Islet precursor cell (in vitro differentiated cells): ENCODE results near the gene ST3GAL2.

Experiments used
- DNase-seq: peaks from one replicate; pipeline ENCODE4 v3.0.0-alpha.2; 2018

ST3GAL2 gene

DNA sequence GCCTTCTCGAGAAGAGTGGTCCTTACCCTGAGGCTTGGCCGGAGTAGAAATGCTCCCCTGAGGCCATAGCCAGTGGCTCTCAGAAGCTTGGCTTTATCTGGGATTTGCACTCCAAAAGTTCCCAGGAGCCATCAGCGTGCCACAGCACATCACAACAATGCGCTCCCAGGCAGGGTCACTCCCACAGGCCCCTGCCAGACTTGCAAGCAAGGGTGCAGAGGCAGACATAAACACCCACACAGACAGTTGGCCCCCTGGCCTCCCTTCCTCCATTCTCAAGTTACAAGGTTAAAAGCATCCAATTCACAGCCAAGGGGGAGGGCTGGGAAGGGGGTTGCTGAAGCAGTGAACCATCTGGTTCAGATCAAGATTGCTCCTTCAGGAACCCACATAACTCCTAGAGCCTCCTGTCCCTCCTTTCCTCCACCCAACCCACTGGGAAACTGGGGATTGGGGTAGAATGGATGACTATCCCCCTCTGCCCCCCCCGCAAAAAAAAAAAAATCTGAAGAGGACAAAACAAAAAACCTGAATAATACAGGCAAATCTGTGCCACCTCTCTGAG, 1.8 kb downstream of the ST3GAL2 start:
- DNase-seq, result peak; percentile 99

GRCh38 chr16:70434484-70435260, 4.2 kb downstream of the ST3GAL2 start:
- DNase-seq, result no peak

DNA sequence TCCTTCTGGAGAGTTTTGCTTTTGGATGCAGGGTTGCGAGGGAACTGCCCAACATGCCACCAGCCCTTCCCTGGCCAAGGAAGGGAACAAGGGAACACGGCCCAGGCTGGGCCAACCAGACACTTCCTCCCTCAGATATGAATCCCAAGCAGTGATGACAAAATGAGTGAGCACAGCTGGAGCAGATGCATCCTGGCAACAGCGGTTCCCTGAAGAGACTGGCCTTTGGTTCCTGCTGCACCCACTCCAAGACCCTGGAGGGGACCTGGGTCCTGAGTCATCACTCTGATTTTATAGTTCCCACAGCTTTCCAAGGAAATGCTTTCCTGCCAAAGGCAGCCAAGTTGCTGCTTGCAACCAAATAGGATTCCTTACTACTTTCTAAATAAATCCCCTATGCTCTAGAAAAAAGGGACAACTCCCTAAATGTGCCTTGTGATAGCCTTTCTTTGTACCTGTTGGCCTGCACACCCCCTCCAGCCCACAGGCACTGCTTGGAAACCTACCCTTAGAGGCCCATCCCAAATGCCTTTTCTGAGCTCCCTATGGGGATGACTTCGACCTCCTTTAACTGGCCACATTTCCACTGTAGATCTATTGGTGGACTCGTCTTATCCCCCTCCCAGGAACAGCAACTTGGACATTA, 5.3 kb downstream of the ST3GAL2 start:
- DNase-seq, result peak; percentile 72

GRCh38 chr16:70432723-70433457, 6.0 kb downstream of the ST3GAL2 start:
- DNase-seq, result peak; percentile 64

DNA sequence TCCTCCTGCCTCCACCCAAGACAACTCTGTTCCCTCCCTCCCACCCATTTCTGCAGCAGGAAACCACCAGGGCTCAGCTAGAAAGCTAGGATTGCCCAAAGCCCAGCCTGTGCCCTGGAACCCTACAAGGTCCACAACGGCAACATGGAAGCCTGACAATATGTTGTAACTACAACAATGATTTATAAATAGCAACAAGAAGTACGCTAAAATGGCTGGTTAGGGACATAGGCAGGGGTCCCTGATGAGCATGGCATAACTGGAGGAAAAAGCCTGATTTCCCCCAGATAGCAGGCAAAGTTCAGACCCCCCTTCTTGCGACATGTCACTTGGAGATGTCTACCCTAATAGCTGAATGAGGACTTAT, 6.6 kb downstream of the ST3GAL2 start:
- DNase-seq, result no peak

GRCh38 chr16:70430667-70431536, 8.0 kb downstream of the ST3GAL2 start:
- DNase-seq, result peak; percentile 70

DNA sequence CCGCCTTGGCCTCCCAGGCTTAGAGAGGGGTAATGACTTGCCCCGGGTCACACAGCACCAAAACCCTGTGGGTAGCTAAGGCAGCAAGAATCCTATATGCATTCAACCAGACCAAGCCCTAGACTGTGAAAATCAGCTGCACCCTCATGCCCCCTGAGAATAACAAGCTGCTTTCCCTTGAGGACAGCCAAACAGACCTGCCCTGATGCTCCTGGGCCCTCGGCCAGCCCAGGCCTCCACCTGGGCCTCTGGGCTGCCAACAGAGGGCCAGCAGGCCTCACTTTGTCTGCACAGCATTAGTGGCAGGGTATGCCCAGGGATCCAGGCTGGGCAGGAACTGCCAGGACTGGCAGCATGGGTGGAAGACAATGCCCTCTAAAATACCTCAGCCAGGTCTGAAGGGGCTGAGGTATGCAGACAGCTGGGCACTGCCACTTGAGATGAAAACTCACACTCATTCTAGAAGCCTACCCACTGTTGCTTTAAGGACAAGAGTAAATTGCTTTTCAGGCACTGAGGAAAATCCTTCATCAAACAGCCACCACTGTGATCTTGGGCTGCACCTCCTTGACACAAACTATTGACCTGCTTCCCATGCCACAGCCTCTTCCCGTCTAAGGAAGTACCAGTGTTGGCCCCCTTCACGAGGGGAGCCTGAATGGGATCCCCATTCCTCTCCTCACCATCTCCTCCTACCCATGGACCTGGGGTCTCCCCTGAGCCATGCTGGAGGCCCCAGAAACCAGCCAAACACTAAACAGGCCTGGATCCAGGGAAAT, 8.8 kb downstream of the ST3GAL2 start:
- no peak for DNase-seq

DNA sequence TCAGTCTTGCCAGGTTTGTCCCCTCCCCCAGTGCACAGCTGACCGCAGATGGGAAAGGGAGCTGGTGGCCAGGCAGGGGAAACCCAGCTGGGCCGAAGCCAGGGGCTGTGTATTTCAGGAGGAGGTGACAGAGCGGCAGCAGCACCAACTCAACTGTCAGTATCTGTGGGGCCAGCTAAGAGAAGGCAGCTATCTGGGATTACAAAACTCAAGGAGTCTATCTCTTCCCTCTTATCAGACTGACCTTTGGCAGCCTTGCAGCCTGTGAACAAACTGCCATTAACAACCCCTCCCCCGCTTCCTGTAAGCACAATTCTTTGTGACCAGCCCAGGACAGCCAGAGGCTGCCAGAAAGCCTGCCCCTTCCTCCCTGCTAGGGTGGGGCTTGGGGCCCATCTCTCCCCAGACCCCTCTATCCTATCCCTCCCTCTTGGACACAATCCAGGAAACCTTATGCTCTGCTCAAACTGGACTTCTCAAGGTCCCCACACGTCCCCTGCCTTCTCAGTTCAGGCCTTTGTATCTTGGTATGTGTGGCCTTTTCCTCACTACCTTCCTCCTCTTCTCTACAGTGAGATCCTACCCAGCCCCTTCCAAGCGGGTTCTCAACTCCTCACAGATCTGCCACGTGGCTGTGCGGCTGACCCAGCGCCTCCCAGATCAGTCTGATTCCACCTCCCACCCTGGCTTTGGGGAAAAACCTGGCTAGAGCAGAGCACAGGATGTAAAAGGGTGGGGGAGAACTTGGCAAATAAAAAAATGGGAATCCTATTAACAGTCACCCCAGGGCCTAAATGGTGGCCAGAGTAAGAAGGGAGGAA, 10.5 kb downstream of the ST3GAL2 start:
- peak; percentile 96 for DNase-seq

DNA sequence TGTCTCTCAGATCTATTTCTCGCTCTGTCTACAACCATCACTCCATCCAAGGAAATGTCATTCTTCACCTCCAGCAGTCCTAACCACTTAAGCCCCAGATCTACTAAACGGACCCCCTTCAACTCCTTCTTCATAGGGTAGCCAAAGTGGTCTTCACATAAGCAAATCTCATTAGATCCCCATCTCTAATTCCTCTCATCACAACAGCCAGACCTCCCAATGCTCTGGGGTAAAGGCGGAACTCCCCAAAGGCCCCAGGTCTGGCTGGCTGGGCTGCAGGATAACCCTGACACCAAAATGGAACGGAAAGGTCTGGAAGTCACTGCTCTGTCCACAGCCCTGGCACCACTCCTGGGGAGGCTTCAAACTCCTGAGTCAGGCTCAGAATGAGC, 11.1 kb downstream of the ST3GAL2 start:
- no peak for DNase-seq

- no peak for DNase-seq
These were observed 16.4 kb downstream of the ST3GAL2 start for GRCh38 chr16:70422543-70422942.

DNA sequence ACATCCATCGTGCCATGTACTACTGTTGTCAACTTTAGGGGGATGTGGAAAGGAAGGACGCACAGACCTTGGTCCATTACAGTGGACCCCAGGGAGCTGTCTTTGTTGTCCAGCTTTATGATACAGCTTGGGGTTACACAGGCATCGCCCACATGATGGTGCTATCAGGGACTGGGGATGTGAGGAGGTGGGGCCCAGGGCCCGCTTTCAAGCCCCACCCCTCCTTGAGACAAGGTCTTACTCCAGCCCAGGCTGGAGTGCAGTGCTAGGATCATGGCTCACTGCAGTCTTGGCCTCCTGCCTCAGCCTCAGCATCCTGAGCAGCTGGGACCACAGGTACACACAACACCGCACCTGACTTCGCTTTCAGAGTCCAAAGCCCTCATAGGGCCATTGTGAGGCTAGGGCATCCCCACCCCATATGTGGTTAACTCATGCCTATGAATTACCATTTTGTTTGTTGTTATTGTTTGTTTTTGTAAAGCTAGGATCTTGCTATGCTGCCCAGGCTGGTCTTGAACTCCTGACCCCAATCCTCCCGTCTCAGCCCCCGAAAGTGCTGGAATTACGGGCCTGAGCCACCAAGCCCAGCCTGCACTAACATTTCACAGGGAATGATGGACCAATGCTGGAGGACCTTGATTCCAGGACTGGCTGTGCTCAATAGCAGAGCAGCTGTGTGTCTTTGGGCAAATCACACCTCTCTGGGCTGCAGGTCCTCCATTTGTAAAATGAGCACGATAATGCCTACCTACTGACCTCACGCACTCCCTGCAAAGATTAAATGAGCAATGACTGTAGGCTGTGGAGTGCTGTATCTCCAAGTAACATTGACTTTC, 17.2 kb downstream of the ST3GAL2 start:
- no peak for DNase-seq

- DNase-seq, result no peak
These were observed 17.9 kb downstream of the ST3GAL2 start for GRCh38 chr16:70421014-70421413.

- DNase-seq, result no peak
These were observed 19.2 kb downstream of the ST3GAL2 start for GRCh38 chr16:70419384-70420327.

GRCh38 chr16:70418993-70419318, 19.9 kb downstream of the ST3GAL2 start:
- DNase-seq, result no peak

DNA sequence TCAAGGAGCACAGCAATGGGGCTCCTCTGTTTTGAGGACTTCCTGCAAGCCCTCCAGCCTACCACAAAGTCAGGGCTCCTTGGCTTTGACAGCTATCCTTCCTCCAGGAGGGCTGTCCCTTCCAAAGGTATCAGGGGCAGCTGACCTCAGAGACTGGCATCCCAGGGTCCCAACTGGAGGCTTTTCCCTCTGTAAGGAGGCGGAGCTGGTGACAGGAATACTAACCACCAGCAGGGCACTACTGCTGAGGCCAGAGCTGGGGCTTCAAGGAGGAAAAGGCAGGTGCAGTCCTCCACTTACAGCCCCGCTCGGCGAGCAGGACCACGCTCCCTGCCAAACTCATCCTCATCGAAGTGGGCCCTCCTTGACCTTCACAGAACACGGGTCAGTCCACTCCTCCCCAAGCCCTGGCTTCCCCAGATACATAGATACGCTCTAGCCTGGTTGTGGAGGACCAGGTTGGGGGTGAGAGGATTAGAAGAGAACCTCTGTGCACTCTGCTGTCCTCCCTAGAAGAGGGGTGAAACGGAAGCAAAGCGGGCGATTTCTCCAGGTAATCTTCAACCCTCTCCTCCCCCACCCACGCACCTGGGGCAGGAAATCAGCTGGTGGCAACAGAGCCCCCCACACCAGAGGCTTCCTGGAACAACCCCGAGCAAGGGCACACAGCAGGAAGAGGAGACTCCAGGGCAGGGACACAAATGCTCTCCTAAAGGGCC, 20.5 kb downstream of the ST3GAL2 start:
- no peak for DNase-seq

DNA sequence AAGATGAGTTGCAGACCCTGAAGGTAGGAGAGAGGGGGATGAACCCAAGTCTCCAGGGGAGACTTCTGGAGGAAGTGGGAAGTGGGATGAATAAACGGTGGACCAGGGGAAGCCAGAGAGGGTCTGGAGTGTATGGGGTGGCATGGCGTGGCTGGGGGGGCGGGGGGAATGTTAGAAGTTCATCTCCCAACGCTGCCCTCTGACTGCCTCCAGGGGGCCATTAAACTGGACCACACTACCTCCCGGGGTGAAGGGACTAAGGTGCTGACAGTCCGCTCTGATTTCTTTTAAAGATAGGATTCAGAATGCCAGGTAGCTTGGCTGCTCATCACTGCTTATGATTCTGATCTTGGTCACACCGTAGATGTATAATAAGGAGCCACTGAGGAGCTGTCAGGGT, 21.2 kb downstream of the ST3GAL2 start:
- no peak for DNase-seq

DNA sequence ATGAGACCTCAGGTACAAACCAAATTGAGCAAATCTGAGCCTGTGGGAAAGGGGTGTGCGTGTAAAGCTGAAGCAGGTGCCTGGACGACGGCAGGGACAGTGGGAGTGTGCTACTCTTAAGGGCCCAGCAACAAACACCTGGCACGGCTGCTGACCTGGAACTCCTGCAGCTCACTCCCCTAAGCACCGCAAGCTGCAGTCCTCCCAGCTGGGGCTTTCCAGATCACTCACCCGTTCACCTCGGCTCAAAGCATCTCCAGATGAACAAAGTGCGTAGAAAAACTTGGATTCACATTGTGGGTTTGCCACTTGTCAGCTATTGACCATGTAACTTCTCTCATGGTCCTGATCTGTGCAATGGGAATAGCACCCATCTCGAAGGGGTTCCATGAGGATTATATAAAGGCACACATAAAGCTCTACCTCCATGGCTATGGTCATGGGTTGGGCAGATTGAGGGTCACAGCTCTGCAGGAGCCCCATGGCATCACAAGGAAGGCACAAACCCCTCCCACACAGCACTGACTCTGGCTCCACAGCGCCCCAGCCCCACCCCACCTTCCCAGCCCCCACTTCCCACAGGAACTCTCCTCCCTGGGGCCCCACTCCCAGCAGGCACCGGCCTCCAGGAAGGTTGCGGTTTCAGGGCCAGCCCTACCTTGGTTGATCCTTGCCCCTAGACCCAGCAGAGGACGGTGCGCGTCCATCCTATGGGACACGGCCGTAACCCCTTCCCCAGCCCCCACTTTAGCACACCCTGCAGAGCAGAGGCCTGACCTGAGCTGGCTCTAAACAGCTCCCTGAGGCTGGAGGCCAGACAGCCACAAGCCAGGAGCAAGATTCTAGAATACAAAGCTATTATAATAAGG, 21.9 kb downstream of the ST3GAL2 start:
- no peak for DNase-seq
